HEK293T (cell line): ENCODE measurements around the gene SH3BP4.

ENCODE experiments used
- CTCF ChIA-PET: fragments of 350-600 bp; formaldehyde crosslinking; extraction: SDS; loops from one replicate; lab custom pipeline; 2021; ENCODE audit warnings: antibody characterized with exemption, inconsistent platforms; lab: Yijun Ruan, JAX
- POLR2A ChIA-PET: fragments of 350-600 bp; formaldehyde crosslinking; extraction: SDS; loops from one replicate; lab custom pipeline; 2020; ENCODE audit warnings: antibody characterized with exemption, inconsistent platforms; lab: Yijun Ruan, JAX
- DNase-seq: peaks from one replicate; pipeline ENCODE4 v3.0.0; 2012; ENCODE audit warnings: mixed read lengths; ENCODE audit errors: extremely low spot score
- ARNT ChIP-seq: fragments of 450-650 bp; IDR thresholded peaks from 2 replicates; pipeline ENCODE4 v1.6.1; 2017; ENCODE audit warnings: mild to moderate bottlenecking
- BHLHE40 ChIP-seq: fragments of 450-650 bp; IDR thresholded peaks from 2 replicates; pipeline ENCODE4 v1.6.1; 2016; ENCODE audit warnings: mild to moderate bottlenecking, moderate library complexity, borderline replicate concordance
- CTBP1 ChIP-seq: fragments of 450-650 bp; IDR thresholded peaks from 2 replicates; pipeline ENCODE4 v1.6.1; 2016; ENCODE audit warnings: borderline replicate concordance
- ELF4 ChIP-seq: fragments of 450-650 bp; IDR thresholded peaks from 2 replicates; pipeline ENCODE4 v1.6.1; 2017; ENCODE audit warnings: antibody characterized with exemption
- FOXA1 ChIP-seq: fragments of 450-650 bp; IDR thresholded peaks from 2 replicates; pipeline ENCODE4 v1.6.1; 2016; ENCODE audit warnings: mild to moderate bottlenecking
- FOXK2 ChIP-seq: fragments of 450-650 bp; IDR thresholded peaks from 2 replicates; pipeline ENCODE4 v1.6.1; 2016; ENCODE audit warnings: mild to moderate bottlenecking
- FOXM1 ChIP-seq: fragments of 450-650 bp; IDR thresholded peaks from 2 replicates; pipeline ENCODE4 v1.6.1; 2017; ENCODE audit warnings: mild to moderate bottlenecking, borderline replicate concordance
- HDGF ChIP-seq: fragments of 450-650 bp; IDR thresholded peaks from 2 replicates; pipeline ENCODE4 v1.6.1; 2017; ENCODE audit warnings: antibody characterized with exemption, borderline replicate concordance
- L3MBTL2 ChIP-seq: fragments of 450-650 bp; conservative IDR thresholded peaks from 2 replicates; pipeline ENCODE4 v1.6.1; 2016; ENCODE audit warnings: mild to moderate bottlenecking
- LEF1 ChIP-seq: fragments of 450-650 bp; IDR thresholded peaks from 2 replicates; pipeline ENCODE4 v1.6.1; 2017; ENCODE audit warnings: mild to moderate bottlenecking, borderline replicate concordance
- NFRKB ChIP-seq: fragments of 450-650 bp; IDR thresholded peaks from 2 replicates; pipeline ENCODE4 v1.6.1; 2016; ENCODE audit warnings: mild to moderate bottlenecking, moderate library complexity
- PKNOX1 ChIP-seq: fragments of 450-650 bp; IDR thresholded peaks from 2 replicates; pipeline ENCODE4 v1.6.1; 2016
- SP1 ChIP-seq: fragments of 450-650 bp; IDR thresholded peaks from 2 replicates; pipeline ENCODE4 v1.6.1; 2017
- SUZ12 ChIP-seq: fragments of 450-650 bp; IDR thresholded peaks from 2 replicates; pipeline ENCODE4 v1.6.1; 2016; ENCODE audit warnings: mild to moderate bottlenecking
- TARDBP ChIP-seq: fragments of 450-650 bp; IDR thresholded peaks from 2 replicates; pipeline ENCODE4 v1.6.1; 2016
- ZNF384 ChIP-seq: fragments of 450-650 bp; IDR thresholded peaks from 2 replicates; pipeline ENCODE4 v1.6.1; 2016

The SH3BP4 gene

GRCh38 chr2:234913208-234913626, 38.6 kb upstream of the SH3BP4 start:
- TF ChIP-seq SP1 = no peak
- CTCF ChIA-PET = no interaction called here

GRCh38 chr2:234914371-234915154, 37.3 kb upstream of the SH3BP4 start:
- POLR2A ChIA-PET = no interaction called here
- CTCF ChIA-PET = no interaction called here
- DNase-seq = no peak
- TF ChIP-seq CTBP1 = no peak

More at GRCh38 chr2:234913208-234913626, 38.6 kb upstream of the SH3BP4 start:
- no peak for DNase-seq
- POLR2A ChIA-PET = no interaction called here

- ChIA-PET POLR2A (no interaction called here), CTCF (no interaction called here)
- DNase-seq = no peak
Measured at GRCh38 chr2:234916674-234917073, 35.1 kb upstream of the SH3BP4 start.

GRCh38 chr2:234917211-234917975, 34.4 kb upstream of the SH3BP4 start:
- ChIA-PET POLR2A (no interaction called here), CTCF (no interaction called here)

More at GRCh38 chr2:234916674-234917073, 35.1 kb upstream of the SH3BP4 start:
- no peak for TF ChIP-seq ARNT
- no peak for TF ChIP-seq ZNF384
- TF ChIP-seq CTBP1 = no peak
- no peak for TF ChIP-seq BHLHE40
- no peak for TF ChIP-seq FOXM1
- no peak for TF ChIP-seq SP1
- TF ChIP-seq ELF4 = no peak
- TF ChIP-seq FOXK2 = no peak
- no peak for TF ChIP-seq HDGF
- no peak for TF ChIP-seq LEF1

GRCh38 chr2:234919711-234920110, 32.1 kb upstream of the SH3BP4 start:
- TF ChIP-seq ARNT = no peak
- no peak for TF ChIP-seq CTBP1
- TF ChIP-seq SUZ12 = no peak
- TF ChIP-seq NFRKB = no peak
- no peak for TF ChIP-seq FOXK2
- TF ChIP-seq L3MBTL2 = no peak
- TF ChIP-seq BHLHE40 = no peak
- TF ChIP-seq ZNF384 = no peak
- TF ChIP-seq FOXA1 = no peak
- no peak for TF ChIP-seq LEF1
- no peak for TF ChIP-seq FOXM1
- TF ChIP-seq PKNOX1 = no peak
- TF ChIP-seq HDGF = no peak
- no peak for TF ChIP-seq TARDBP
- TF ChIP-seq ELF4 = no peak
- TF ChIP-seq SP1 = no peak
- DNase-seq = no peak
- ChIA-PET POLR2A (no interaction called here), CTCF (no interaction called here)

More at GRCh38 chr2:234917211-234917975, 34.4 kb upstream of the SH3BP4 start:
- TF ChIP-seq TARDBP = no peak
- no peak for TF ChIP-seq L3MBTL2
- TF ChIP-seq HDGF = no peak
- no peak for TF ChIP-seq SP1
- no peak for TF ChIP-seq LEF1
- TF ChIP-seq FOXK2 = no peak
- TF ChIP-seq ZNF384 = no peak
- TF ChIP-seq ARNT = no peak
- TF ChIP-seq PKNOX1 = no peak
- TF ChIP-seq ELF4 = no peak
- TF ChIP-seq SUZ12 = no peak
- TF ChIP-seq NFRKB = no peak
- TF ChIP-seq FOXM1 = no peak
- TF ChIP-seq FOXA1 = no peak
- no peak for TF ChIP-seq CTBP1
- no peak for TF ChIP-seq BHLHE40
- DNase-seq = no peak

GRCh38 chr2:234920836-234921235, 31.0 kb upstream of the SH3BP4 start:
- POLR2A ChIA-PET = no interaction called here
- CTCF ChIA-PET = interaction anchor here (0.6 kb wide), 1 partner anchor 170 kb away, joined by 3 read pairs; no protein-coding TSS in a partner anchor
- no peak for DNase-seq
- no peak for TF ChIP-seq FOXA1
- no peak for TF ChIP-seq ARNT
- TF ChIP-seq SUZ12 = no peak
- no peak for TF ChIP-seq NFRKB
- TF ChIP-seq FOXM1 = no peak
- TF ChIP-seq L3MBTL2 = no peak
- TF ChIP-seq HDGF = no peak
- TF ChIP-seq CTBP1 = no peak
- no peak for TF ChIP-seq SP1
- TF ChIP-seq FOXK2 = no peak
- TF ChIP-seq BHLHE40 = no peak
- TF ChIP-seq ZNF384 = no peak

GRCh38 chr2:234929002-234929401, 22.8 kb upstream of the SH3BP4 start:
- TF ChIP-seq FOXK2 (no peak), L3MBTL2 (no peak), ZNF384 (no peak), SUZ12 (no peak), LEF1 (no peak), NFRKB (no peak), ELF4 (no peak), FOXM1 (no peak), BHLHE40 (no peak), PKNOX1 (no peak), HDGF (no peak), SP1 (no peak), ARNT (no peak), TARDBP (no peak), FOXA1 (no peak), CTBP1 (no peak)
- no peak for DNase-seq
- ChIA-PET POLR2A (no interaction called here), CTCF (no interaction called here)
